BLaER1 (cell line): Measurements from ENCODE around the gene AGL.

ENCODE experiments used
- H3K27ac ChIP-seq: shearing (Covaris generic); formaldehyde crosslinking; 2 replicates; pipeline ENCODE4 v1.8.1; 2022
- H3K27me3 ChIP-seq: shearing (Covaris generic); formaldehyde crosslinking; 2 replicates; pipeline ENCODE4 v1.8.1; 2022
- H3K36me3 ChIP-seq: shearing (Covaris generic); formaldehyde crosslinking; 2 replicates; pipeline ENCODE4 v1.8.1; 2022
- H3K4me1 ChIP-seq: shearing (Covaris generic); formaldehyde crosslinking; 2 replicates; pipeline ENCODE4 v1.8.1; 2022
- H3K4me2 ChIP-seq: shearing (Covaris generic); formaldehyde crosslinking; 2 replicates; pipeline ENCODE4 v1.8.1; 2022
- H3K4me3 ChIP-seq: shearing (Covaris generic); formaldehyde crosslinking; 2 replicates; pipeline ENCODE4 v1.8.1; 2022
- H3K9ac ChIP-seq: shearing (Covaris generic); formaldehyde crosslinking; 2 replicates; pipeline ENCODE4 v1.8.1; 2022
- H3K9me3 ChIP-seq: shearing (Covaris generic); formaldehyde crosslinking; 2 replicates; pipeline ENCODE4 v1.8.1; 2022
- H4K20me1 ChIP-seq: shearing (Covaris generic); formaldehyde crosslinking; 2 replicates; pipeline ENCODE4 v1.8.1; 2022
- Cebpa-rat ChIP-seq: shearing (Covaris generic); IDR thresholded peaks from 2 replicates; pipeline ENCODE4 v1.8.1; 2022

AGL gene

GRCh38 chr1:99934801-99935200 lies 84.6 kb downstream of the AGL start:
- Histone ChIP-seq H3K27ac (no peak overlapping the region), H3K9ac (no peak overlapping the region), H3K9me3 (peaks cover 9% of the 10 kb centered on the region), H3K36me3 (no peaks in the 10 kb centered on the region), H3K4me3 (no peak overlapping the region), H3K4me1 (no peaks in the 10 kb centered on the region), H3K4me2 (no peak overlapping the region), H4K20me1 (no peaks in the 10 kb centered on the region), H3K27me3 (no peaks in the 10 kb centered on the region)
- TF ChIP-seq Cebpa-rat: no peak

GRCh38 chr1:99935534-99935933 lies 85.4 kb downstream of the AGL start:
- Histone ChIP-seq H3K4me1 (no peaks in the 10 kb centered on the region), H3K9me3 (peaks cover 9% of the 10 kb centered on the region), H3K4me2 (no peak overlapping the region), H3K9ac (no peak overlapping the region), H3K4me3 (no peak overlapping the region), H3K36me3 (no peaks in the 10 kb centered on the region), H3K27ac (no peak overlapping the region), H3K27me3 (no peaks in the 10 kb centered on the region), H4K20me1 (no peaks in the 10 kb centered on the region)
- no peak for TF ChIP-seq Cebpa-rat

- TF ChIP-seq Cebpa-rat: no peak
- no peaks in the 10 kb centered on the region for H3K4me1 ChIP-seq
- H3K27ac ChIP-seq: no peak overlapping the region
- no peaks in the 10 kb centered on the region for H3K27me3 ChIP-seq
- H3K9ac ChIP-seq: no peak overlapping the region
- no peaks in the 10 kb centered on the region for H4K20me1 ChIP-seq
- H3K4me2 ChIP-seq: no peak overlapping the region
- H3K36me3 ChIP-seq: no peaks in the 10 kb centered on the region
- H3K4me3 ChIP-seq: no peak overlapping the region
- peaks cover 9% of the 10 kb centered on the region for H3K9me3 ChIP-seq
Measured at GRCh38 chr1:99936071-99936470, 85.9 kb downstream of the AGL start.

- H3K27me3 ChIP-seq: no peaks in the 10 kb centered on the region
- H3K4me1 ChIP-seq: no peaks in the 10 kb centered on the region
- H3K4me3 ChIP-seq: no peak overlapping the region
- no peak for TF ChIP-seq Cebpa-rat
- no peak overlapping the region for H3K9ac ChIP-seq
- no peaks in the 10 kb centered on the region for H3K36me3 ChIP-seq
- no peaks in the 10 kb centered on the region for H4K20me1 ChIP-seq
- H3K4me2 ChIP-seq: no peak overlapping the region
- no peaks in the 10 kb centered on the region for H3K9me3 ChIP-seq
- no peak overlapping the region for H3K27ac ChIP-seq
Measured at GRCh38 chr1:99942723-99943122, 92.6 kb downstream of the AGL start.

- Histone ChIP-seq H3K27ac (no peak overlapping the region), H4K20me1 (no peaks in the 10 kb centered on the region), H3K4me2 (no peak overlapping the region), H3K4me3 (no peak overlapping the region), H3K9ac (no peak overlapping the region), H3K27me3 (no peaks in the 10 kb centered on the region), H3K36me3 (no peaks in the 10 kb centered on the region), H3K9me3 (no peaks in the 10 kb centered on the region), H3K4me1 (no peaks in the 10 kb centered on the region)
- TF ChIP-seq Cebpa-rat: no peak
Measured at GRCh38 chr1:99943223-99943794, 93.1 kb downstream of the AGL start.

GRCh38 chr1:99944192-99944591 lies 94.0 kb downstream of the AGL start:
- no peaks in the 10 kb centered on the region for H3K27me3 ChIP-seq
- H3K4me1 ChIP-seq: no peaks in the 10 kb centered on the region
- H4K20me1 ChIP-seq: no peaks in the 10 kb centered on the region
- no peaks in the 10 kb centered on the region for H3K36me3 ChIP-seq
- H3K27ac ChIP-seq: no peak overlapping the region
- no peak overlapping the region for H3K4me2 ChIP-seq
- no peak for TF ChIP-seq Cebpa-rat
- no peaks in the 10 kb centered on the region for H3K9me3 ChIP-seq
- H3K9ac ChIP-seq: no peak overlapping the region
- H3K4me3 ChIP-seq: no peak overlapping the region

GRCh38 chr1:99945174-99945573 lies 95.0 kb downstream of the AGL start:
- no peak overlapping the region for H3K4me3 ChIP-seq
- TF ChIP-seq Cebpa-rat: no peak
- no peaks in the 10 kb centered on the region for H3K27me3 ChIP-seq
- H3K4me2 ChIP-seq: no peak overlapping the region
- H3K9me3 ChIP-seq: no peaks in the 10 kb centered on the region
- no peak overlapping the region for H3K9ac ChIP-seq
- no peaks in the 10 kb centered on the region for H3K4me1 ChIP-seq
- no peaks in the 10 kb centered on the region for H3K36me3 ChIP-seq
- no peaks in the 10 kb centered on the region for H4K20me1 ChIP-seq
- no peak overlapping the region for H3K27ac ChIP-seq

GRCh38 chr1:99950486-99950885 lies 100.3 kb downstream of the AGL start:
- no peaks in the 10 kb centered on the region for H3K27me3 ChIP-seq
- no peaks in the 10 kb centered on the region for H3K36me3 ChIP-seq
- no peak overlapping the region for H3K9ac ChIP-seq
- H3K4me1 ChIP-seq: no peaks in the 10 kb centered on the region
- H3K4me2 ChIP-seq: no peak overlapping the region
- H4K20me1 ChIP-seq: no peaks in the 10 kb centered on the region
- no peaks in the 10 kb centered on the region for H3K9me3 ChIP-seq
- no peak overlapping the region for H3K27ac ChIP-seq
- TF ChIP-seq Cebpa-rat: no peak
- H3K4me3 ChIP-seq: no peak overlapping the region

GRCh38 chr1:99952522-99952921 lies 102.4 kb downstream of the AGL start:
- Histone ChIP-seq H4K20me1 (no peaks in the 10 kb centered on the region), H3K4me2 (no peak overlapping the region), H3K4me3 (no peak overlapping the region), H3K9me3 (no peaks in the 10 kb centered on the region), H3K36me3 (no peaks in the 10 kb centered on the region), H3K9ac (no peak overlapping the region), H3K27me3 (no peaks in the 10 kb centered on the region), H3K4me1 (no peaks in the 10 kb centered on the region), H3K27ac (no peak overlapping the region)
- no peak for TF ChIP-seq Cebpa-rat

- Histone ChIP-seq H3K4me3 (no peak overlapping the region), H3K27me3 (no peaks in the 10 kb centered on the region), H3K27ac (no peak overlapping the region), H3K36me3 (no peaks in the 10 kb centered on the region), H4K20me1 (no peaks in the 10 kb centered on the region), H3K9ac (no peak overlapping the region), H3K4me1 (no peaks in the 10 kb centered on the region), H3K9me3 (no peaks in the 10 kb centered on the region), H3K4me2 (no peak overlapping the region)
- no peak for TF ChIP-seq Cebpa-rat
Measured at GRCh38 chr1:99955375-99955774, 105.2 kb downstream of the AGL start.

- Histone ChIP-seq H3K4me3 (no peak overlapping the region), H3K27ac (no peak overlapping the region), H3K4me1 (no peaks in the 10 kb centered on the region), H4K20me1 (no peaks in the 10 kb centered on the region), H3K9ac (no peak overlapping the region), H3K4me2 (no peak overlapping the region), H3K27me3 (no peaks in the 10 kb centered on the region), H3K36me3 (no peaks in the 10 kb centered on the region), H3K9me3 (no peaks in the 10 kb centered on the region)
- no peak for TF ChIP-seq Cebpa-rat
Measured at GRCh38 chr1:99956755-99957154, 106.6 kb downstream of the AGL start.
